ENCODE data around the gene ATR. TPM values are rescaled to one million over a fixed set of nuclear protein-coding genes. Genes with fewer than 3 reads are reported as not detected.

ATR gene
- total RNA-seq, 1 donor from 2014 or later: 8.3 TPM

DNA sequence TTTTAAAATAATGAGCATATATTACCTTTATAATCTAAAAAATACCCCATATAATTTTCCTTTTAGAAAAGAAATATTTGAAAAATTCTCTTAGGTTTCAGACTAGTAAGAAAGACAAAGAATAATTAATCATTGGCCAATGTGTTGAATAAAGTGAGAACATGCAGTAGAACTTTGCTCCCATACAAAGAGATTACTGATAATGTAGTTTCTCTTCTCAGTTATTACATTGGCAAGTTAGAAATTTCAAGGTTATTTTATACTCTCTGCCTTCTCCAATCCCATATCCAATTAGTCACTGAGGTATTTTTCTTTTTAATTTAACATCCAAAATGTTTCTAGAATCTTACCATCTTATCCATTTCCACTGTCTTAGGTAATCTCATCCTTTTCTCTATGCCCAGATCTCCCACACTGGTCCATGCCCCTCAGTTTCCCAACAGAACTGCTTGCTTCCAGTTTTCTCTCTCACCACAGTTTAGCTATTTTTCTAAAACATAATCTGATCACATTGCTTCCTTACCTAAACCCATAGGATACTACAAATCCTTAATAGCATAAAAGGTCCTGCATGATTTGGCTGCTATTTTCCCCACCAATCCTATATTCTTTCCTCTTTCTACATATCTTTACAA, 141.5 kb downstream of the ATR start:
- Histone ChIP-seq H3K4me3 (no peak overlapping the region), H3K36me3 (no peaks in the 10 kb centered on the region), H3K9me3 (no peaks in the 10 kb centered on the region), H3K27ac (no peak overlapping the region), H3K27me3 (no peaks in the 10 kb centered on the region), H3K4me1 (no peaks in the 10 kb centered on the region)
- intact Hi-C loops (cut with DNase I): no loop called here
- DNase-seq (ENCODE audit: low spot score in 2 of 2): no peak
- TF ChIP-seq CTCF (IDR thresholded peaks at IDR 0.05): no peak

DNA sequence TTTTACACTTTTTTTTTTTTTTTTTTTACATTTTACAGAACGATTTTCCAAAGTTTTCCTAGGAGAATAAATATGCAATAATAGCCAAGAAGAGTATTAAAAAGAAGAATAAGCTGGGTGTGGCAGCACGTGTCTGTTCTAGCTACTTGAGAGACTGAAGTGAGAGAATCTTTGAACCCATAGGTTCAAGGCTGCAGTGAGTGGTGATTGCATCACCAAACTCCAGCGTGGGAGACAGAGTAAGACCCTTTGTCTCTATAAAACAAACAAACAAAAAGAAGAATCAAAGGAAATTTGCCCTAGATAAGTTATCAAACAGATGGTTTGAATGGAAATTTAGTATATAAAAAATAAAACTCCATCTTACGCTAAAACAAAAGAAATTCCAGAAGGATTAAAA, 144.0 kb downstream of the ATR start:
- Histone ChIP-seq H3K9me3 (no peaks in the 10 kb centered on the region), H3K27me3 (no peaks in the 10 kb centered on the region), H3K36me3 (peaks cover 17 to 21% of the 10 kb centered on the region in 2 donors), H3K4me3 (no peak overlapping the region), H3K27ac (no peak overlapping the region), H3K4me1 (no peaks in the 10 kb centered on the region)
- no peak for TF ChIP-seq CTCF (IDR thresholded peaks at IDR 0.05)
- intact Hi-C loops (cut with DNase I): no loop called here
- no peak for DNase-seq (ENCODE audit: low spot score in 2 of 2)

GRCh38 chr3:142433110-142433509, 145.4 kb downstream of the ATR start:
- no peak overlapping the region for H3K4me3 ChIP-seq
- no peak overlapping the region for H3K27ac ChIP-seq
- H3K4me1 ChIP-seq: no peaks in the 10 kb centered on the region
- H3K27me3 ChIP-seq: no peaks in the 10 kb centered on the region
- H3K9me3 ChIP-seq: no peaks in the 10 kb centered on the region
- intact Hi-C loops (cut with DNase I): no loop called here
- no peak for TF ChIP-seq CTCF (IDR thresholded peaks at IDR 0.05)
- peaks cover 17 to 27% of the 10 kb centered on the region in 2 donors for H3K36me3 ChIP-seq
- DNase-seq (ENCODE audit: low spot score in 2 of 2): no peak

DNA sequence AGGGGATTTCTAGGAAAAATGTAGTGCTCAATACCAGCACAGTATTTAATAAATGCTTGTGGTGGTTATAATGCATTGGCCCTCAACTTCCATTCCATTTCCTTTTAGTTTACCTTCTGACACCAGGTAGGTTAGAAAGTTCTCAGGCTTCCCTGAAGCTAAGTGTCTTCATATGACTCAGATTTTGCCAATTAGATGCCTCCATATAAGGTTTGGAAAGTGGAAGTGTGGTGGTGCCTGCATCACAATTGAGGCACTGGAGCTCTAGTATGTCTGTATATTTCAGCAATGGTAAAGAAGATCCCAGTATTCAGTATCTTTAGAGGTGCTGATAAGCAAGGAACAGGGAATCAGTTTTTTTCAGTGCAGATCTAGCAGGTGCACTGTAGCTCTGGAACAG, 149.0 kb downstream of the ATR start:
- Histone ChIP-seq H3K4me3 (no peak overlapping the region), H3K9me3 (no peaks in the 10 kb centered on the region), H3K27me3 (no peaks in the 10 kb centered on the region), H3K27ac (no peak overlapping the region), H3K36me3 (peaks cover 17 to 39% of the 10 kb centered on the region in 2 donors), H3K4me1 (no peaks in the 10 kb centered on the region)
- TF ChIP-seq CTCF (IDR thresholded peaks at IDR 0.05): no peak
- DNase-seq (ENCODE audit: low spot score in 2 of 2): no peak
- intact Hi-C loops (cut with DNase I): no loop called here

DNA sequence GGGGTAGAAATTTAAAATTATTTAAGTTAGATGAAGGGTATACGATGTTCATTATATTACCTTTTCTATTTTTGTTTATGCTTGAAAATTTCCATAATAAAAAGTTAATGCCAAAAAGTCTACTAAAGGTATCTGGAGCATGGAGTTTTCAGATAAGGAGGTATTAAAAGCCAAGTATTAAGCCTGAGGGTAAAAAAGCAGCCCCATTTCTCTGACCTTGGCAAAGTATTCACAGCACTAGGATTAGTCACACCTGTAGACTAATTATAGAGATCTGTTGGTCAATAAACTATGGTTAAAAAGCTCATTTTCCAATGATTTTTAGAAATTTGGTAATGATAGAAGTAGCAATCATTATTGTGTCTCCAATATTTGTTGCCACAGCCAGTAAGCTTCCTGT, 153.8 kb downstream of the ATR start:
- DNase-seq (ENCODE audit: low spot score in 2 of 2): no peak
- Histone ChIP-seq H3K4me1 (no peaks in the 10 kb centered on the region), H3K27ac (no peak overlapping the region), H3K9me3 (no peaks in the 10 kb centered on the region), H3K36me3 (peaks cover 23 to 57% of the 10 kb centered on the region in 2 donors), H3K27me3 (no peaks in the 10 kb centered on the region), H3K4me3 (no peak overlapping the region)
- intact Hi-C loops (cut with DNase I): no loop called here
- no peak for TF ChIP-seq CTCF (IDR thresholded peaks at IDR 0.05)
